K562 (cell line): ENCODE results near the gene AMOT.

ENCODE experiments used
- ADNP ChIP-seq: fragments of 200-800 bp; sonication (Bioruptor generic); IDR thresholded peaks from 2 replicates; pipeline ENCODE4 v1.6.1; 2016; ENCODE audit warnings: missing genetic modification characterization, missing compliant biosample characterization
- JUND ChIP-seq, 2 experiments: IDR thresholded peaks; 2 replicates in 1 of 2; 3 replicates in 1 of 2; pipeline ENCODE4 v1.6.1; 2011; ENCODE audit warnings: borderline replicate concordance in 2 of 2, low read depth in 2 of 2, low read length in 2 of 2, improper control_type of control experiment in 1 of 2, missing biosample characterization in 1 of 2, missing genetic modification characterization in 1 of 2, missing genetic modification reagents in 1 of 2
- SMARCA4 ChIP-seq: fragments of 450-650 bp; IDR thresholded peaks from 2 replicates; pipeline ENCODE4 v1.6.1; 2016
- SMARCA5 ChIP-seq: fragments of 450-650 bp; IDR thresholded peaks from 2 replicates; pipeline ENCODE4 v1.6.1; 2016
- SRSF9 ChIP-seq: fragments of 200-400 bp; formaldehyde crosslinking; IDR thresholded peaks from 2 replicates; pipeline ENCODE4 v1.6.1; 2017; ENCODE audit warnings: low read depth, low read length, borderline replicate concordance
- YY1 ChIP-seq, 3 experiments: IDR thresholded peaks; 2 replicates each; pipeline ENCODE4 v1.6.1; 2011; ENCODE audit warnings: low read length in 2 of 3, mild to moderate bottlenecking in 2 of 3, moderate library complexity in 2 of 3, borderline replicate concordance in 1 of 3, control low read depth in 1 of 3, low read depth in 1 of 3; ENCODE audit not compliant: insufficient read depth in 3 of 3, insufficient replicate concordance in 2 of 3, control insufficient read depth in 1 of 3, insufficient read length in 1 of 3; ENCODE audit errors: extremely low read depth in 1 of 3
- ZNF778 ChIP-seq: fragments of 450-650 bp; formaldehyde crosslinking; IDR thresholded peaks from 2 replicates; pipeline ENCODE4 v1.4.0; 2020; ENCODE audit warnings: mild to moderate bottlenecking, moderate library complexity
- TF ChIP-seq, protein P1 (sequence below), 2 experiments: fragments of 450-650 bp in 1 of 2; sonication (generic) in 1 of 2; formaldehyde crosslinking in 1 of 2; IDR thresholded peaks in 1 of 2; conservative IDR thresholded peaks in 1 of 2; 2 replicates each; pipeline versions ENCODE4 v1.6.1 to v1.8.1; 2016 to 2023; ENCODE audit warnings: mild to moderate bottlenecking in 2 of 2, moderate library complexity in 2 of 2, inconsistent platforms in 1 of 2, missing genetic modification reagents in 1 of 2

DNA sequence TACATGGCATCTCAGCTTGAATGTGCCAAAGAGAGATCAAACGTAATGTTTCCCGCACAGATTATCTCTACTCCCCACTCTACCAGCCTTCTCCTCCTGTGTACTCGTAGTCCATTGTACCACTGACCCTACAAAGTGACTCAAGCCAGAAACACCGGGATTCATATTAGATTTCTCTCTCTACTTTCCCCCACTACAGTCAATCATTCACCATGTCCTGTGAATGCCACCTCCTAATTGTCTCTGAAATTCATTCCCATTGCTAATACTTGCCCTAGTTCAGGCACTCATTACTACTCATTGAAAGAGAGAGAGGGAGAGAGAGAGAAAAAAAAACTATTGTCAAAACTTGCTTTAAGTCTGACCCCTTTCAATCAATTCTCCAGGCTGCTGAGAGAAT lies 82.7 kb downstream of the AMOT start:
- no peak for TF ChIP-seq SRSF9
- TF ChIP-seq YY1 (IDR thresholded peaks at IDR 0.05; ENCODE audit: borderline replicate concordance in 1 of 3, control insufficient read depth in 1 of 3, extremely low read depth in 1 of 3, insufficient read depth in 3 of 3, insufficient read length in 1 of 3, insufficient replicate concordance in 2 of 3, low read depth in 1 of 3, low read length in 2 of 3), result no peak
- TF ChIP-seq ADNP (tag), result no peak
- no peak for TF ChIP-seq ZNF778
- TF ChIP-seq SMARCA4, result no peak
- no peak for TF ChIP-seq SMARCA5
- no peak for TF ChIP-seq JUND (IDR thresholded peaks at IDR 0.05; ENCODE audit: borderline replicate concordance, low read depth, low read length)
- TF ChIP-seq JUND (tag; IDR thresholded peaks at IDR 0.05; ENCODE audit: borderline replicate concordance, low read depth, low read length), result no peak
- TF ChIP-seq, protein P1, sequence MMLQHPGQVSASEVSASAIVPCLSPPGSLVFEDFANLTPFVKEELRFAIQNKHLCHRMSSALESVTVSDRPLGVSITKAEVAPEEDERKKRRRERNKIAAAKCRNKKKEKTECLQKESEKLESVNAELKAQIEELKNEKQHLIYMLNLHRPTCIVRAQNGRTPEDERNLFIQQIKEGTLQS (IDR thresholded peaks at IDR 0.05), result no peak
- TF ChIP-seq, protein P1 (CRISPR knock-in tag; conservative IDR thresholded peaks at IDR 0.05), result no peak
